Tibial nerve (tissue), 4 donors: ENCODE results near the gene COL6A5. TPM values are rescaled to one million over a fixed set of nuclear protein-coding genes. Genes with fewer than 3 reads are reported as not detected.

ENCODE experiments used
- DNase-seq, 2 donors: peaks; one replicate each; pipeline ENCODE4 v3.0.0-alpha.2; 2019; ENCODE audit warnings: low spot score in 2 of 2
- H3K27ac ChIP-seq, 4 donors: fragments of 200-600 bp; sonication (generic) in 3 of 4; one replicate each; pipeline ENCODE4 v1.5.1; 2017 to 2019; ENCODE audit warnings: mild to moderate bottlenecking in 1 of 4
- H3K27me3 ChIP-seq, 2 donors: fragments of 200-600 bp; sonication (generic) in 1 of 2; one replicate each; pipeline versions ENCODE4 v1.5.1 to v1.6.0; 2017 to 2019
- H3K36me3 ChIP-seq, 3 donors: fragments of 200-600 bp; sonication (generic); one replicate each; pipeline ENCODE4 v1.5.1; 2018 to 2019
- H3K4me1 ChIP-seq, 4 donors: fragments of 200-600 bp; sonication (generic) in 3 of 4; one replicate each; pipeline ENCODE4 v1.5.1; 2017 to 2019
- H3K4me3 ChIP-seq, 4 donors: fragments of 200-600 bp; sonication (generic) in 3 of 4; one replicate each; pipeline ENCODE4 v1.5.1; 2017 to 2019; ENCODE audit warnings: mild to moderate bottlenecking in 1 of 4, moderate library complexity in 1 of 4
- H3K9me3 ChIP-seq, 4 donors: fragments of 200-600 bp; sonication (generic) in 3 of 4; one replicate each; pipeline ENCODE4 v1.5.1; 2017 to 2019
- EP300 ChIP-seq, 2 donors: sonication (generic); formaldehyde crosslinking; IDR thresholded peaks; one replicate each; pipeline ENCODE4 v1.6.1; 2017; ENCODE audit warnings: antibody characterized with exemption in 2 of 2, mild to moderate bottlenecking in 1 of 2
- POLR2A ChIP-seq, 2 donors: fragments of 450-650 bp; IDR thresholded peaks; one replicate each; pipeline ENCODE4 v1.6.1; 2017; ENCODE audit warnings: antibody characterized with exemption in 2 of 2, mild to moderate bottlenecking in 2 of 2, moderate library complexity in 2 of 2
- WGBS, 2 donors: methylation state at CpG; one replicate each; pipeline ENCODE4 v1.1.5; 2018; 5-methylcytosine and 5-hydroxymethylcytosine counted together
- total RNA-seq, 4 donors: library from RNA; depleted of rRNA; stranded (reverse); fragments of >200 nt; gene quantifications; one replicate each; pipeline ENCODE4 v1.1.0, GENCODE V29; 2016
- TF ChIP-seq, protein P1 (sequence below), 5 experiments: fragments of 200-600 bp in 3 of 5; fragments of 450-650 bp in 2 of 5; sonication (generic) in 3 of 5; IDR thresholded peaks; one replicate each; pipeline ENCODE4 v1.5.1; 2016 to 2019; ENCODE audit warnings: antibody characterized with exemption in 5 of 5, mild to moderate bottlenecking in 3 of 5, moderate library complexity in 2 of 5

Gene COL6A5
- total RNA-seq, 4 donors from 2014 or later = not detected

- TF ChIP-seq POLR2A (IDR thresholded peaks at IDR 0.05) (no peak), EP300 (IDR thresholded peaks at IDR 0.05) (no peak)
- TF ChIP-seq, protein P1, sequence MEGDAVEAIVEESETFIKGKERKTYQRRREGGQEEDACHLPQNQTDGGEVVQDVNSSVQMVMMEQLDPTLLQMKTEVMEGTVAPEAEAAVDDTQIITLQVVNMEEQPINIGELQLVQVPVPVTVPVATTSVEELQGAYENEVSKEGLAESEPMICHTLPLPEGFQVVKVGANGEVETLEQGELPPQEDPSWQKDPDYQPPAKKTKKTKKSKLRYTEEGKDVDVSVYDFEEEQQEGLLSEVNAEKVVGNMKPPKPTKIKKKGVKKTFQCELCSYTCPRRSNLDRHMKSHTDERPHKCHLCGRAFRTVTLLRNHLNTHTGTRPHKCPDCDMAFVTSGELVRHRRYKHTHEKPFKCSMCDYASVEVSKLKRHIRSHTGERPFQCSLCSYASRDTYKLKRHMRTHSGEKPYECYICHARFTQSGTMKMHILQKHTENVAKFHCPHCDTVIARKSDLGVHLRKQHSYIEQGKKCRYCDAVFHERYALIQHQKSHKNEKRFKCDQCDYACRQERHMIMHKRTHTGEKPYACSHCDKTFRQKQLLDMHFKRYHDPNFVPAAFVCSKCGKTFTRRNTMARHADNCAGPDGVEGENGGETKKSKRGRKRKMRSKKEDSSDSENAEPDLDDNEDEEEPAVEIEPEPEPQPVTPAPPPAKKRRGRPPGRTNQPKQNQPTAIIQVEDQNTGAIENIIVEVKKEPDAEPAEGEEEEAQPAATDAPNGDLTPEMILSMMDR (IDR thresholded peaks at IDR 0.05) = no peak
- Histone ChIP-seq H3K27me3 (no peaks in the 10 kb centered on the region), H3K36me3 (no peaks in the 10 kb centered on the region), H3K4me1 (peaks cover 0 to 3% (median 0%) of the 10 kb centered on the region in 4 donors), H3K9me3 (no peaks in the 10 kb centered on the region), H3K27ac (no peak overlapping the region), H3K4me3 (no peak overlapping the region)
- 86 to 90% methylated on average over 5 of the region's 5 CpGs for WGBS, 2 donors
- no peak for DNase-seq
These were observed 79.4 kb downstream of the COL6A5 start for GRCh38 chr3:130424837-130425236.

GRCh38 chr3:130425484-130425883, 80.0 kb downstream of the COL6A5 start:
- H3K27ac ChIP-seq = no peak overlapping the region
- TF ChIP-seq, protein P1 (IDR thresholded peaks at IDR 0.05) = no peak
- no peak for TF ChIP-seq EP300 (IDR thresholded peaks at IDR 0.05)
- TF ChIP-seq POLR2A (IDR thresholded peaks at IDR 0.05) = no peak
- H3K36me3 ChIP-seq = no peaks in the 10 kb centered on the region
- H3K4me3 ChIP-seq = no peak overlapping the region
- H3K9me3 ChIP-seq = no peaks in the 10 kb centered on the region
- WGBS, 2 donors = 75 to 82% methylated on average over 1 of the region's 1 CpG
- no peak for DNase-seq
- no peaks in the 10 kb centered on the region for H3K27me3 ChIP-seq
- peaks cover 0 to 3% (median 0%) of the 10 kb centered on the region in 4 donors for H3K4me1 ChIP-seq

- no peak overlapping the region for H3K27ac ChIP-seq
- no peak overlapping the region for H3K4me3 ChIP-seq
- WGBS, 2 donors = 75 to 94% methylated on average over 5 of the region's 5 CpGs
- no peaks in the 10 kb centered on the region for H3K36me3 ChIP-seq
- no peak for DNase-seq
- peaks cover 0 to 3% (median 0%) of the 10 kb centered on the region in 4 donors for H3K4me1 ChIP-seq
- H3K9me3 ChIP-seq = no peaks in the 10 kb centered on the region
- H3K27me3 ChIP-seq = no peaks in the 10 kb centered on the region
- TF ChIP-seq, protein P1 (IDR thresholded peaks at IDR 0.05) = no peak
- TF ChIP-seq POLR2A (IDR thresholded peaks at IDR 0.05) (no peak), EP300 (IDR thresholded peaks at IDR 0.05) (no peak)
These were observed 80.7 kb downstream of the COL6A5 start for GRCh38 chr3:130426206-130426605.

- no peak overlapping the region for H3K27ac ChIP-seq
- no peak overlapping the region for H3K4me3 ChIP-seq
- 37 to 39% methylated on average over 5 of the region's 5 CpGs for WGBS, 2 donors
- DNase-seq = no peak
- peaks cover 0 to 3% (median 0%) of the 10 kb centered on the region in 4 donors for H3K4me1 ChIP-seq
- no peaks in the 10 kb centered on the region for H3K27me3 ChIP-seq
- no peak for TF ChIP-seq EP300 (IDR thresholded peaks at IDR 0.05)
- TF ChIP-seq, protein P1 (IDR thresholded peaks at IDR 0.05) = no peak
- TF ChIP-seq POLR2A (IDR thresholded peaks at IDR 0.05) = no peak
- H3K36me3 ChIP-seq = no peaks in the 10 kb centered on the region
- H3K9me3 ChIP-seq = no peaks in the 10 kb centered on the region
These were observed 83.6 kb downstream of the COL6A5 start for GRCh38 chr3:130428871-130429712.

GRCh38 chr3:130429713-130430023, 84.2 kb downstream of the COL6A5 start:
- TF ChIP-seq, protein P1 (IDR thresholded peaks at IDR 0.05) = no peak
- TF ChIP-seq POLR2A (IDR thresholded peaks at IDR 0.05) (no peak), EP300 (IDR thresholded peaks at IDR 0.05) (no peak)
- no peak overlapping the region for H3K4me3 ChIP-seq
- WGBS, 2 donors = 50 to 76% methylated on average over 2 of the region's 2 CpGs
- no peak for DNase-seq
- no peaks in the 10 kb centered on the region for H3K27me3 ChIP-seq
- no peaks in the 10 kb centered on the region for H3K36me3 ChIP-seq
- H3K27ac ChIP-seq = no peak overlapping the region
- H3K9me3 ChIP-seq = no peaks in the 10 kb centered on the region
- peaks cover 0 to 3% (median 0%) of the 10 kb centered on the region in 4 donors for H3K4me1 ChIP-seq
